Loucy (cell line): ENCODE results near the gene ACOXL.
A peak's percentile ranks its signal among the peaks of the same experiment; 100 is the strongest.

ENCODE experiments used
- H2AFZ ChIP-seq: fragments of 200-600 bp; sonication (generic); 2 replicates; pipeline ENCODE4 v1.6.0; 2016; ENCODE audit warnings: antibody characterized with exemption, mild to moderate bottlenecking, low read length, moderate library complexity
- H3F3A ChIP-seq: fragments of 200-600 bp; 2 replicates; pipeline ENCODE4 v1.6.0; 2016; ENCODE audit warnings: antibody characterized with exemption, low read depth, mild to moderate bottlenecking
- H3K27me3 ChIP-seq: fragments of 200-600 bp; sonication (generic); 2 replicates; pipeline ENCODE4 v1.6.1; 2014; ENCODE audit warnings: low read length, mild to moderate bottlenecking; ENCODE audit not compliant: insufficient read depth, poor library complexity, severe bottlenecking
- H3K36me3 ChIP-seq: fragments of 200-600 bp; sonication (generic); 2 replicates; pipeline ENCODE4 v1.6.1; 2016; ENCODE audit warnings: low read length; ENCODE audit not compliant: insufficient read depth
- H3K4me1 ChIP-seq: fragments of 200-600 bp; sonication (generic); 2 replicates; pipeline ENCODE4 v1.5.1; 2014; ENCODE audit warnings: low read length, mild to moderate bottlenecking; ENCODE audit not compliant: insufficient read depth, poor library complexity, severe bottlenecking
- H3K4me2 ChIP-seq: fragments of 200-600 bp; sonication (generic); 2 replicates; pipeline ENCODE4 v1.6.0; 2014; ENCODE audit warnings: antibody characterized with exemption, low read length, low read depth, mild to moderate bottlenecking; ENCODE audit not compliant: poor library complexity, severe bottlenecking
- H3K4me3 ChIP-seq: fragments of 200-600 bp; sonication (generic); 2 replicates; pipeline ENCODE4 v1.5.1; 2014; ENCODE audit warnings: low read length, mild to moderate bottlenecking, mixed read lengths; ENCODE audit not compliant: poor library complexity, severe bottlenecking
- H3K79me2 ChIP-seq: fragments of 200-600 bp; sonication (generic); 2 replicates; pipeline ENCODE4 v1.6.1; 2014; ENCODE audit warnings: low read length; ENCODE audit not compliant: insufficient read depth
- H3K9ac ChIP-seq: fragments of 200-600 bp; sonication (generic); 2 replicates; pipeline ENCODE4 v1.6.0; 2014; ENCODE audit warnings: mild to moderate bottlenecking, low read depth, low read length, moderate library complexity; ENCODE audit not compliant: poor library complexity, severe bottlenecking
- H3K9me2 ChIP-seq: fragments of 200-600 bp; sonication (generic); replicated peaks from 2 replicates; pipeline ENCODE4 v1.6.1; 2016; ENCODE audit warnings: low read depth, low read length, mixed read lengths
- H3K9me3 ChIP-seq: fragments of 200-600 bp; sonication (generic); 2 replicates; pipeline ENCODE4 v1.6.1; 2014; ENCODE audit warnings: mild to moderate bottlenecking, antibody characterized with exemption, low read length, low read depth; ENCODE audit not compliant: insufficient read depth
- H4K20me1 ChIP-seq: fragments of 200-600 bp; sonication (generic); 2 replicates; pipeline ENCODE4 v1.6.0; 2014; ENCODE audit warnings: antibody characterized with exemption, low read length, mild to moderate bottlenecking; ENCODE audit not compliant: insufficient read depth, poor library complexity, severe bottlenecking
- EZH2phosphoT487 ChIP-seq: fragments of 200-600 bp; IDR thresholded peaks from 2 replicates; pipeline ENCODE4 v1.6.1; 2018; ENCODE audit warnings: antibody characterized with exemption, mild to moderate bottlenecking, moderate library complexity, borderline replicate concordance
- TF ChIP-seq, protein P1 (sequence below): fragments of 200-600 bp; sonication (generic); conservative IDR thresholded peaks from 2 replicates; pipeline ENCODE4 v1.5.1; 2014; ENCODE audit warnings: mild to moderate bottlenecking, antibody characterized with exemption, low read length

The ACOXL gene

DNA sequence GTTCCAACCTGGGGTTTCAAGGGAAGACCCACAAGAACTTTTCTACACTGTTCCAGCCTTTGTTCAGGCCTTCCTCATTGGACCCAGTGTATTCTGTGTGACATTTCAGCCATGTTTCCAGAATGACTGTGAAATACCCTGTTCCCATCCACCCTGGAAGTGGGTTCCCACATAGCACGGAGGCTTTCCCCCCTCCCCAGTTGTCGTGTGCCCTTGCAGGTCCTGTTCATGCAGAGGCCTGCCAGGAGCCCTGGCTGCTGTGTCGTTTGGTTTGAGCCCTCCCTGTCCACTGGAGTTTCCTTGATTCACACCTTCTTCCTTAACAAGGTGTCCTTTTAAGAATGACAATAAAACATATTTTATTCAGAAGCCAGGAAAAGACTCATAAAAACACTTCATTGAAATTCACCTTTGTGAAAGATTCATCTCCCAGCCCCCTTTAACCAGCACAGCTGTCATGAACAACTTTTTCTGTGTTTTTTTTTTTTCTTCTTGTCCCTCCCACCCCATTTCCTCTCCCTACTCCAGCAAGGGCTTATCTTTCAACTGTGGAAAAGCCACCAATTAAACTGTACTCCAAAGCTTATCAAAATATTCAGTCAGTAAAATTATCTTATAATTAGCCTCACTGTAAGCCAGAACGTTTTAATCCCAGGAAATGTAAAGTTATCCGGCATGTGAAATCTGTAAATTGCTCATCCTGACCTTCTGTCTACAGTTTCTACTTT is 106.4 kb downstream of the ACOXL start:
- Histone ChIP-seq H3K27me3 (no peaks in the 10 kb centered on the region), H3K9ac (peak overlapping the region; percentile 62), H3K4me1 (peaks cover 48% of the 10 kb centered on the region), H3K36me3 (no peaks in the 10 kb centered on the region), H4K20me1 (no peaks in the 10 kb centered on the region), H3K4me2 (peak overlapping the region; percentile 66), H3K9me2 (no peaks in the 10 kb centered on the region), H3F3A (no peaks in the 10 kb centered on the region; the same call in 1 of the 2 replicates), H3K9me3 (no peaks in the 10 kb centered on the region), H3K4me3 (peak overlapping the region; percentile 42), H2AFZ (peak overlapping the region; percentile 70), H3K79me2 (no peaks in the 10 kb centered on the region)
- TF ChIP-seq, protein P1, sequence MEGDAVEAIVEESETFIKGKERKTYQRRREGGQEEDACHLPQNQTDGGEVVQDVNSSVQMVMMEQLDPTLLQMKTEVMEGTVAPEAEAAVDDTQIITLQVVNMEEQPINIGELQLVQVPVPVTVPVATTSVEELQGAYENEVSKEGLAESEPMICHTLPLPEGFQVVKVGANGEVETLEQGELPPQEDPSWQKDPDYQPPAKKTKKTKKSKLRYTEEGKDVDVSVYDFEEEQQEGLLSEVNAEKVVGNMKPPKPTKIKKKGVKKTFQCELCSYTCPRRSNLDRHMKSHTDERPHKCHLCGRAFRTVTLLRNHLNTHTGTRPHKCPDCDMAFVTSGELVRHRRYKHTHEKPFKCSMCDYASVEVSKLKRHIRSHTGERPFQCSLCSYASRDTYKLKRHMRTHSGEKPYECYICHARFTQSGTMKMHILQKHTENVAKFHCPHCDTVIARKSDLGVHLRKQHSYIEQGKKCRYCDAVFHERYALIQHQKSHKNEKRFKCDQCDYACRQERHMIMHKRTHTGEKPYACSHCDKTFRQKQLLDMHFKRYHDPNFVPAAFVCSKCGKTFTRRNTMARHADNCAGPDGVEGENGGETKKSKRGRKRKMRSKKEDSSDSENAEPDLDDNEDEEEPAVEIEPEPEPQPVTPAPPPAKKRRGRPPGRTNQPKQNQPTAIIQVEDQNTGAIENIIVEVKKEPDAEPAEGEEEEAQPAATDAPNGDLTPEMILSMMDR = no peak
- TF ChIP-seq EZH2phosphoT487 = no peak

DNA sequence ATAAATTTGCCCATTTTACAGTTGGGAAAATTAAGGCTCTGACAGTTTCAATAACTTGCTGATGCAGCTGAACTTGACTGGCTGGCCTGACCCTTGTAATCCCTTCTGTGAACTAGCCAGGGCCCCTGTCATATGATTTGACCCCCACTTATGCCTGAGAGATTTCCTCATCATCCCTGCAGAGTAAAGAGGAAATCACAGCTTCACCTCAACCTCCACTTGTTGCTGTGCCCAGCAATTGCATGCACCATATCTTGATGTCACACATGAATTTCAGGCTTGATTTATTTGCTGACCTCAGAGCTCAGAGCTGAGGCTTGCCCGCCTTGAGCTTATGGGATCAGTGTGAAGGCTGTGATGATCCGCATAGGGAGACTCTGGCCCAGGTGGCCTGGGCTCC is 108.1 kb downstream of the ACOXL start:
- Histone ChIP-seq H3K9ac (no peak overlapping the region), H3K79me2 (no peaks in the 10 kb centered on the region), H2AFZ (no peak overlapping the region), H3K36me3 (no peaks in the 10 kb centered on the region), H3K4me3 (no peak overlapping the region), H3K4me2 (no peak overlapping the region), H4K20me1 (no peaks in the 10 kb centered on the region), H3F3A (no peaks in the 10 kb centered on the region; the same call in 1 of the 2 replicates), H3K27me3 (no peaks in the 10 kb centered on the region), H3K9me2 (no peaks in the 10 kb centered on the region), H3K9me3 (no peaks in the 10 kb centered on the region), H3K4me1 (peaks cover 43% of the 10 kb centered on the region)
- TF ChIP-seq EZH2phosphoT487 = no peak
- TF ChIP-seq, protein P1 = no peak

DNA sequence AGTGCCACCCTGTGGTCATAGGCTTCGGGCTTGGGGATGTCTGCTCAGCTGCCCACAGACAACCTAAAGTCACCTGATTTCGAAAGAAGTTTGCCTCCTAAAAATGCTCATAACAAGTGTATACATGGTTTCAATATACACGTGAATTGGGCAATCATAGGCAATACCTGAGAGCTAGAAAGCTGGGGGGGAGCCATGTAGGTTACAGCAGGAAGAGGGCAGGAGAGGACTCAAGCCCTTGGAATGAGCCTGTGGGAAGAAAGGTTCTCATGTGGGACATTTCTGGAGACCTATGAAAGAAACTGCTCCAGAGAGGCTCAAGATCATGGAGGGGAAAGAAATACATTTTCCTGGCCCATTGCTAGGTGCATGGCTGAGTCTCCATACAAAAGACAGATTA is 109.7 kb downstream of the ACOXL start:
- no peaks in the 10 kb centered on the region for H4K20me1 ChIP-seq
- H3K4me2 ChIP-seq = no peak overlapping the region
- no peak for TF ChIP-seq EZH2phosphoT487
- TF ChIP-seq, protein P1 = no peak; the same call in 1 of the 2 replicates
- no peak overlapping the region for H3K9ac ChIP-seq
- H3K9me3 ChIP-seq = no peaks in the 10 kb centered on the region
- H3K79me2 ChIP-seq = no peaks in the 10 kb centered on the region
- H3F3A ChIP-seq = no peaks in the 10 kb centered on the region; the same call in 1 of the 2 replicates
- no peak overlapping the region for H3K4me3 ChIP-seq
- peak overlapping the region; percentile 57; the same call in 1 of the 2 replicates for H2AFZ ChIP-seq
- no peaks in the 10 kb centered on the region for H3K9me2 ChIP-seq
- no peaks in the 10 kb centered on the region for H3K27me3 ChIP-seq
- peaks cover 51% of the 10 kb centered on the region for H3K4me1 ChIP-seq
- H3K36me3 ChIP-seq = no peaks in the 10 kb centered on the region
